ENCODE data around the gene LHFPL3.
"Not testable (repeated sequence)": the region's sequence is repeated elsewhere in the genome, so short reads cannot be mapped to it uniquely, and the experiment has no call there.

LHFPL3 gene

DNA sequence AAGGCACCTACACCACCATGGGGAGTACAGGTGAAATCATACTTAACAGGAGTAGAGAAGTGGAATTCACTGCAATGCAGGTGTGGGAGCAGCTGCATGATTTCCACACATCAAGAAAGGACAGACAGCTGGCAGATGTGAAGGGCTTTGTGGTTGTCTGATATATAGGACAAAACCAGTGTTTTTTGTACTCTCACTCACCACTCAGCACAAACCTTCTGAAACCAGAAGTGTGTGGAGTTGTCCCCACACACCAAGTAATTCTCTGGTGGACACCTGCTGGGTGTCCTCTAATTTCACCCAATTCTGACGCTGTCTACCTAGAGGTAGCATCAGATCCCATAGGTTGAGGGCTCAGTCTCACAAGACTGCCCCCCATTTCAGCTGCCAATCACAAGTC lies 357.9 kb downstream of the LHFPL3 start:
- no peaks in the 10 kb centered on the region for H3K36me3 ChIP-seq
- intact Hi-C loops (cut with DNase I; ENCODE audit: low total_unique reads): no loop called here
- H3K4me1 ChIP-seq: no peaks in the 10 kb centered on the region
- H3K27me3 ChIP-seq: no peaks in the 10 kb centered on the region
- no peak for DNase-seq
- no peak overlapping the region for H3K4me3 ChIP-seq
- H3K27ac ChIP-seq: no peak overlapping the region
- H3K9me3 ChIP-seq: no peaks in the 10 kb centered on the region
- TF ChIP-seq, protein P1, sequence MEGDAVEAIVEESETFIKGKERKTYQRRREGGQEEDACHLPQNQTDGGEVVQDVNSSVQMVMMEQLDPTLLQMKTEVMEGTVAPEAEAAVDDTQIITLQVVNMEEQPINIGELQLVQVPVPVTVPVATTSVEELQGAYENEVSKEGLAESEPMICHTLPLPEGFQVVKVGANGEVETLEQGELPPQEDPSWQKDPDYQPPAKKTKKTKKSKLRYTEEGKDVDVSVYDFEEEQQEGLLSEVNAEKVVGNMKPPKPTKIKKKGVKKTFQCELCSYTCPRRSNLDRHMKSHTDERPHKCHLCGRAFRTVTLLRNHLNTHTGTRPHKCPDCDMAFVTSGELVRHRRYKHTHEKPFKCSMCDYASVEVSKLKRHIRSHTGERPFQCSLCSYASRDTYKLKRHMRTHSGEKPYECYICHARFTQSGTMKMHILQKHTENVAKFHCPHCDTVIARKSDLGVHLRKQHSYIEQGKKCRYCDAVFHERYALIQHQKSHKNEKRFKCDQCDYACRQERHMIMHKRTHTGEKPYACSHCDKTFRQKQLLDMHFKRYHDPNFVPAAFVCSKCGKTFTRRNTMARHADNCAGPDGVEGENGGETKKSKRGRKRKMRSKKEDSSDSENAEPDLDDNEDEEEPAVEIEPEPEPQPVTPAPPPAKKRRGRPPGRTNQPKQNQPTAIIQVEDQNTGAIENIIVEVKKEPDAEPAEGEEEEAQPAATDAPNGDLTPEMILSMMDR (IDR thresholded peaks at IDR 0.05): no peak

DNA sequence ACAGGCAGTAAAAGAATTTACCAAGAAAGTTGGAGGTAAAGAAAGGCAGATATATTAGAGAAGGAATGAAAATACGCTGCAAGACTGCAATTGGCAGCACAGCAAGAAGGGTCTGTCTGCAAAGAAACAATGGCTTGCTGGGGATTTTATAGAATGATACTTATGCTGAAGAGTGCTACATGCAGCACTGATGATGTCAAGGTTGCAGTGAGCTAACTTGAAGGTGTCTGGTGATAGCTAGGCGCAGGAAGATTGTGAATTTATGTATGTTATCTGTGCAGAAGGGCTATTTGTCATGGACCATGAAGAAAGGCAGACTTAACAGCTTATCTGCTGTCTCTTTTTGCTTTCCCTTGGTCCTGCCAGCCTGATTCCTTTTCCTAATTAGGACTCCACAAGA lies 366.3 kb downstream of the LHFPL3 start:
- no peaks in the 10 kb centered on the region for H3K27me3 ChIP-seq

GRCh38 chr7:104695563-104695962 lies 367.2 kb downstream of the LHFPL3 start:
- no peaks in the 10 kb centered on the region for H3K27me3 ChIP-seq
- intact Hi-C loops (cut with DNase I; ENCODE audit: low total_unique reads): no loop called here
- DNase-seq: no peak
- TF ChIP-seq, protein P1 (IDR thresholded peaks at IDR 0.05): no peak
- H3K4me1 ChIP-seq: no peaks in the 10 kb centered on the region
- no peaks in the 10 kb centered on the region for H3K9me3 ChIP-seq
- H3K36me3 ChIP-seq: no peaks in the 10 kb centered on the region
- no peak overlapping the region for H3K4me3 ChIP-seq
- no peak overlapping the region for H3K27ac ChIP-seq

More for the DNA sequence above, 366.3 kb downstream of the LHFPL3 start:
- H3K4me3 ChIP-seq: no peak overlapping the region
- H3K36me3 ChIP-seq: no peaks in the 10 kb centered on the region
- H3K27ac ChIP-seq: no peak overlapping the region
- intact Hi-C loops (cut with DNase I; ENCODE audit: low total_unique reads): no loop called here
- no peaks in the 10 kb centered on the region for H3K4me1 ChIP-seq
- TF ChIP-seq, protein P1 (IDR thresholded peaks at IDR 0.05): no peak
- no peak for DNase-seq
- no peaks in the 10 kb centered on the region for H3K9me3 ChIP-seq

- DNase-seq: no peak
- Histone ChIP-seq H3K27me3 (no peaks in the 10 kb centered on the region), H3K9me3 (no peaks in the 10 kb centered on the region), H3K4me3 (no peak overlapping the region), H3K27ac (no peak overlapping the region), H3K36me3 (no peaks in the 10 kb centered on the region), H3K4me1 (no peaks in the 10 kb centered on the region)
- TF ChIP-seq, protein P1 (IDR thresholded peaks at IDR 0.05): no peak
- intact Hi-C loops (cut with DNase I; ENCODE audit: low total_unique reads): no loop called here
These were observed 371.9 kb downstream of the LHFPL3 start for GRCh38 chr7:104700336-104700735.

DNA sequence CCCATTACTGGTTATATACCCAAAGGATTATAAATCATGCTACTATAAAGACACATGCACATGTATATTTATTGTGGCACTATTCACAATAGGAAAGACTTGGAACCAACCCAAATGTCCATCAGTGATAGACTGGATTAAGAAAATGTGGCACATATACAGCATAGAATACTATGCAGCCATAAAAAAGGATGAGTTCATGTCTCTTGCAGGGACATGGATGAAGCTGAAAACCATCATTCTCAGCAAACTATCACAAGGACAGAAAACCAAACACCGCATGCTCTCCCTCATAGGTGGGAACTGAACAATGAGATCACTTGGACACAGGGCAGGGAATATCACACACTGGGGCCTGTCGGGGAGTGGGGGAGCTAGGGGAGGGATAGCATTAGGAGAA lies 392.6 kb downstream of the LHFPL3 start:
- H3K9me3 ChIP-seq; DNase-seq; H3K4me1 ChIP-seq; intact Hi-C loops (cut with DNase I; ENCODE audit: low total_unique reads); H3K27me3 ChIP-seq; H3K36me3 ChIP-seq; H3K4me3 ChIP-seq; H3K27ac ChIP-seq: not testable (repeated sequence)

DNA sequence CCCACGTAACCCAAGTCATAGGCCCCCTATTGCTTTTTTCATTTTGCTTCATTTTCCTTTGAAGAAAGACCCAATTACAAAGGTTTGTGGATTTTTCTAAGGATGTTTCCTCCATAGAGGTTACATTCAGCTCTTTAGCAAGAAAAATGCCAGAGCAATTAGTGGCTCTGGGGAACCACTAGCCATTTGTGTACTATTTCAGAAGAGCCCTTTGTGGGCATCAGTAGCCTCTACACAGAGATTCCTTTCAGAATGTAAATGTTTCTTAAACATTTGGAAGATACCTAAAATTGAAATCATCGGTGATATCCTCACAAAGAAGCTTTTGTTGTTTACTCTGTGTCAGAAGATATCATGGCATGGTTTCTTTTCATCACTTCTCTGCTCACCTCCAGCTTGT lies 394.6 kb downstream of the LHFPL3 start:
- DNase-seq: no peak
- Histone ChIP-seq H3K9me3 (no peaks in the 10 kb centered on the region), H3K4me1 (no peaks in the 10 kb centered on the region), H3K27ac (no peak overlapping the region), H3K36me3 (no peaks in the 10 kb centered on the region), H3K27me3 (no peaks in the 10 kb centered on the region), H3K4me3 (no peak overlapping the region)
- intact Hi-C loops (cut with DNase I; ENCODE audit: low total_unique reads): no loop called here
- TF ChIP-seq, protein P1 (IDR thresholded peaks at IDR 0.05): no peak

All from tibial artery (tissue), 4 donors.